Chondrocyte (in vitro differentiated cells): Measurements from ENCODE around the gene NRL. TPM values are rescaled to one million over a fixed set of nuclear protein-coding genes. Genes with fewer than 3 reads are reported as not detected.
"Not testable (repeated sequence)": the region's sequence is repeated elsewhere in the genome, so short reads cannot be mapped to it uniquely, and the experiment has no call there.

ENCODE experiments used
- DNase-seq: peaks from one replicate; pipeline ENCODE4 v3.0.0; 2021; ENCODE audit warnings: mixed read lengths, low spot score
- H3K27ac Mint-ChIP-seq: one replicate; pipeline ENCODE4 v1.8.0; 2021; ENCODE audit warnings: mild to moderate bottlenecking, moderate library complexity, mixed read lengths; ENCODE audit not compliant: unreplicated experiment
- H3K27me3 Mint-ChIP-seq: 2 replicates; pipeline ENCODE4 v1.8.0; 2021; ENCODE audit warnings: low read depth, mixed read lengths
- H3K36me3 Mint-ChIP-seq: 2 replicates; pipeline ENCODE4 v1.8.0; 2021; ENCODE audit warnings: low read depth, mixed read lengths
- H3K4me1 Mint-ChIP-seq: 2 replicates; pipeline ENCODE4 v1.8.0; 2021; ENCODE audit warnings: low read depth, mild to moderate bottlenecking, mixed read lengths
- H3K4me3 Mint-ChIP-seq: one replicate; pipeline ENCODE4 v1.8.0; 2021; ENCODE audit warnings: mild to moderate bottlenecking, moderate library complexity, mixed read lengths; ENCODE audit not compliant: unreplicated experiment
- H3K9me3 Mint-ChIP-seq: 2 replicates; pipeline ENCODE4 v1.8.0; 2021; ENCODE audit warnings: low read depth, mixed read lengths
- total RNA-seq: library from RNA; stranded (reverse); gene quantifications from 3 replicates; pipeline ENCODE4 v1.2.1, GENCODE V29; 2021
- TF ChIP-seq, protein P1 (sequence below): fragments of 200-600 bp; sonication (generic); IDR thresholded peaks from 2 replicates; pipeline ENCODE4 v1.5.0; 2021; ENCODE audit warnings: antibody characterized with exemption, mild to moderate bottlenecking, moderate library complexity

Gene NRL
- total RNA-seq, 1 donor from 2014 or later, result 1.6 TPM

DNA sequence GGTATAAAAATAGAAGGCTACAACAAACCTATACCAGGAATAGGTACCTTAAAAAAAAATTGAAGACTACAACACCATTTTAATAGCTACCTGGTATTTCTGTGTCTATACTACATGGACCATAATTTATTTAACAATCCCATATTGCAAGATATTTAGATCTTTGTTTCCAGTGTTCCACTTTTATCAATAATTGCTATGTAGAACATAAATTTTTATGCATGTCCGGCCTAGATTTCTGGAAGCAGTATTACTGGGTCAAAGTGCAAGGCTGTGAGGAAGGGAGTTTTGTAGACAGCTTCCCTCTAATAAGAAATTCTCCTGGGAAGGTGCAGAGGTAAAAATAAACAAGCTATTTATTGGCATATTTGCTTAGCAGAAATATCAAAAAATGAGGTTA is 4.2 kb downstream of the NRL start:
- no peak overlapping the region for H3K4me3 Mint-ChIP-seq
- peaks cover 22% of the 10 kb centered on the region for H3K4me1 Mint-ChIP-seq
- TF ChIP-seq, protein P1, sequence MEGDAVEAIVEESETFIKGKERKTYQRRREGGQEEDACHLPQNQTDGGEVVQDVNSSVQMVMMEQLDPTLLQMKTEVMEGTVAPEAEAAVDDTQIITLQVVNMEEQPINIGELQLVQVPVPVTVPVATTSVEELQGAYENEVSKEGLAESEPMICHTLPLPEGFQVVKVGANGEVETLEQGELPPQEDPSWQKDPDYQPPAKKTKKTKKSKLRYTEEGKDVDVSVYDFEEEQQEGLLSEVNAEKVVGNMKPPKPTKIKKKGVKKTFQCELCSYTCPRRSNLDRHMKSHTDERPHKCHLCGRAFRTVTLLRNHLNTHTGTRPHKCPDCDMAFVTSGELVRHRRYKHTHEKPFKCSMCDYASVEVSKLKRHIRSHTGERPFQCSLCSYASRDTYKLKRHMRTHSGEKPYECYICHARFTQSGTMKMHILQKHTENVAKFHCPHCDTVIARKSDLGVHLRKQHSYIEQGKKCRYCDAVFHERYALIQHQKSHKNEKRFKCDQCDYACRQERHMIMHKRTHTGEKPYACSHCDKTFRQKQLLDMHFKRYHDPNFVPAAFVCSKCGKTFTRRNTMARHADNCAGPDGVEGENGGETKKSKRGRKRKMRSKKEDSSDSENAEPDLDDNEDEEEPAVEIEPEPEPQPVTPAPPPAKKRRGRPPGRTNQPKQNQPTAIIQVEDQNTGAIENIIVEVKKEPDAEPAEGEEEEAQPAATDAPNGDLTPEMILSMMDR, result no peak
- no peaks in the 10 kb centered on the region for H3K9me3 Mint-ChIP-seq
- H3K27ac Mint-ChIP-seq, result no peak overlapping the region
- H3K36me3 Mint-ChIP-seq, result no peaks in the 10 kb centered on the region
- no peaks in the 10 kb centered on the region for H3K27me3 Mint-ChIP-seq
- DNase-seq, result no peak

DNA sequence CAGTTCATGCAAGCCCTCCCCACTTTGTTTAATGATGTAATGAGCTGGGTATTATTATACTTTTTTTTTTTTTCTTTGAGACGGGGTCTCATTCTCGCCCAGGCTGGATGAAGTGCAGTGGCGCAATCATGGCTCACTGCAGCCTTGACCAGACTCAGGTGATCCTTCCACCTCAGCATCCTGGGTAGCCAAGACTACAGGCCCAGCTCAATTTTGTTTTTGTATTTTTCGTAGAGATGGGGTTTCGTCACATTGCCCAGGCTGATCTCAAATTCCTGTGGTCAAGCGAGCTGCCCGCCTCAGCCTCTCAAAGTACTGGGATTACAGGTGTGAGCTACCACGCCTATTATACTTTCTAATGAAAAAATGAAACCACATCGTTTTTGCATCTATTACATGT is 4.7 kb downstream of the NRL start:
- Mint-ChIP-seq H3K4me1 (peaks cover 18% of the 10 kb centered on the region), H3K27ac (no peak overlapping the region), H3K27me3 (no peaks in the 10 kb centered on the region), H3K36me3 (peaks cover 1% of the 10 kb centered on the region), H3K9me3 (no peaks in the 10 kb centered on the region), H3K4me3 (no peak overlapping the region)
- TF ChIP-seq, protein P1, result no peak
- DNase-seq, result no peak

DNA sequence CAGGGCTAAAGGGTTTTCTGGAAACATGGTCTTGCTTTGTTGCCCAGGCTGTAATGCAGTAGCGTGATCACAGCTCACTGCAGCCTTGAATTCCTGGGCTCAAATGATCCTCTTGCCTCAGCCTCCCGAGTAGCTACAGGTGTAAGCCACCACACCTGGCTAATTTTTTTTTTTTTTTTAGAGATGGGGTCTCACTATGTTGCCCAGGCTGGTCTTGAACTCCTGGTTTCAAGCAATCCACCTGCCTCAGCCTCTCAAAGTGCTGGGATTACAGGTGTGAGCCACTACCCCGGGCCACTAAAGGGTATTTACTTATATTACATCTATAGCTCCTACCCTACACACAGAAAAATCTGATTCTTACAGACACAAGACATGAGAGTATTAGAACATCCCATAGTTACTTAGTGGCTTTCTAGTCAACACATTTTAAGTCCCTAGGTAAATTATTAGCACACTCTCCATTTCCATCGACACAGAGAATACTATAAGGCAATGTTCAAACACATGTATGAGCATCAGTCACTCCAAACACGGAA is 6.3 kb downstream of the NRL start:
- H3K36me3 Mint-ChIP-seq, result peaks cover 7% of the 10 kb centered on the region
- H3K4me1 Mint-ChIP-seq, result peaks cover 14% of the 10 kb centered on the region
- H3K27ac Mint-ChIP-seq, result peak overlapping the region; percentile 74
- no peak for DNase-seq
- no peaks in the 10 kb centered on the region for H3K27me3 Mint-ChIP-seq
- H3K9me3 Mint-ChIP-seq, result no peaks in the 10 kb centered on the region
- TF ChIP-seq, protein P1, result no peak
- no peak overlapping the region for H3K4me3 Mint-ChIP-seq

DNA sequence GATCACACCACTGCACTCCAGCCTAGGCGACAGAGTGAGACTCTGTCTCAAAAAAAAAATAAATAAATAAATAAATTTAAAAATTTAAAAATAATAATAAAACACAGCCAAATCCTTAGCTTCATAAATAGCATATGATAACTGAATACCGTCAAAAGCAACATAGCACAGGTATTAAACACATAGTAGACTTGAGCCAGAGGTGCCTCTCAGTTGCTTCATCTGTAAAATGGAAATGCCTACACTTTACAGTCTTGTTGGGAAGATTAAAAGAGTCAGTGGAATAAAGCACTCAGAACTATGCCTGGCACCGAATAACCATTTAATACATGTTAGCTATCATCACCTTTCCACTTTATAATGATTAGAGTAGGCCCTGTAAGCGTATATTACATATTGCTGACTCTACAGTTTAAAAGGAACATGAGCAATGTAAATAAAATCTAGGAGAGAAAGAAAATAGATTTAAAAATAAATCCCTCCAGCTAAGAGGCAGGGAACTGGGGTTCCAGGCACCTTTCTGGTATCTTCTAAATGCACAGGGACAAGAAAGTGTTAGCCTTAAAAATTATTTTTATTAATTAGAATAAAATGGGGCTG is 8.0 kb downstream of the NRL start:
- Mint-ChIP-seq H3K9me3 (no peaks in the 10 kb centered on the region), H3K4me3 (no peak overlapping the region), H3K27me3 (no peaks in the 10 kb centered on the region), H3K36me3 (peaks cover 11% of the 10 kb centered on the region), H3K27ac (no peak overlapping the region), H3K4me1 (peaks cover 12% of the 10 kb centered on the region)
- no peak for DNase-seq
- TF ChIP-seq, protein P1, result no peak

DNA sequence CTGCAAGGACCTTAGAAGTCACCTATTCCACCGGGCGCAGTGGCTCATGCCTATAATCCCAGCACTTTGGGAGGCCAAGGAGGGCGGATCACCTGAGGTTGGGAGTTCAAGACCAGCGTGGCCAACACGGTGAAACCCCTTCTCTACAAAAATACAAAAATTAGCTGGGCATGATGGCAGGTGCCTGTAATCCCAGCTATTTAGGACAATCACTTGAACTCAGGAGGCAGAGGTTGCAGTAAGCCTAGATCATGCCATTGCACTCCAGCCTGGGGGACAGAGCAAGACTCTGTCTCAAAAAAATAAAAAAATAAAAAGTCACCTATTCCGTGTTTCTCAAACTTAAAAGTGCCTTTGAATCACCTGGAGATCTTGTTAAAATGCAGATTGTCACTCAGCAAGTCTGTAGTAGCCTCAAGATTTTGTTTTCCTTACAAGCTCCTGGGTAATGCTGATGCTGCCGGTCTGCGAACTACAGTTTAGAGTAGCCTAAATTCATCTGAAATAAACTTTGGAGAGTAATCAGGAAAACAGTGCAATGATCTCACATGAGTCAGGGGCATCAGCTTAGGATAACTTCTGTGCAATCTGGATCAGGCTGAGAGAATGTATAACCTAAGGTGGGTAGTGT is 9.0 kb downstream of the NRL start:
- H3K27me3 Mint-ChIP-seq, H3K9me3 Mint-ChIP-seq, DNase-seq, H3K4me3 Mint-ChIP-seq: not testable (repeated sequence)
- Mint-ChIP-seq H3K36me3 (peaks cover 16% of the 10 kb centered on the region), H3K27ac (peak overlapping the region; percentile 19), H3K4me1 (peaks cover 12% of the 10 kb centered on the region)
